HUES48 (cell line): ENCODE measurements around the gene ARAP2.

Experiments used
- H3K27ac ChIP-seq: one replicate; pipeline ENCODE4 v1.7.0; 2013; ENCODE audit warnings: low read depth, low read length, inconsistent platforms
- H3K27me3 ChIP-seq: 2 replicates; pipeline ENCODE4 v1.6.1; 2013; ENCODE audit warnings: mild to moderate bottlenecking, low read length; ENCODE audit not compliant: control insufficient read depth, insufficient read depth
- H3K36me3 ChIP-seq: 2 replicates; pipeline ENCODE4 v1.6.1; 2013; ENCODE audit warnings: low read length; ENCODE audit not compliant: control insufficient read depth, insufficient read depth
- H3K4me1 ChIP-seq: 2 replicates; pipeline ENCODE4 v1.6.1; 2013; ENCODE audit warnings: mild to moderate bottlenecking, low read length; ENCODE audit not compliant: control insufficient read depth, insufficient read depth
- H3K4me3 ChIP-seq: 2 replicates; pipeline ENCODE4 v1.5.1; 2013; ENCODE audit warnings: mild to moderate bottlenecking, low read depth, low read length
- H3K9ac ChIP-seq: 2 replicates; pipeline ENCODE4 v1.6.1; 2013; ENCODE audit warnings: mild to moderate bottlenecking, low read depth, low read length, moderate library complexity
- H3K9me3 ChIP-seq: 2 replicates; pipeline ENCODE4 v1.6.1; 2013; ENCODE audit warnings: low read length; ENCODE audit not compliant: control insufficient read depth, insufficient read depth

The ARAP2 gene

DNA sequence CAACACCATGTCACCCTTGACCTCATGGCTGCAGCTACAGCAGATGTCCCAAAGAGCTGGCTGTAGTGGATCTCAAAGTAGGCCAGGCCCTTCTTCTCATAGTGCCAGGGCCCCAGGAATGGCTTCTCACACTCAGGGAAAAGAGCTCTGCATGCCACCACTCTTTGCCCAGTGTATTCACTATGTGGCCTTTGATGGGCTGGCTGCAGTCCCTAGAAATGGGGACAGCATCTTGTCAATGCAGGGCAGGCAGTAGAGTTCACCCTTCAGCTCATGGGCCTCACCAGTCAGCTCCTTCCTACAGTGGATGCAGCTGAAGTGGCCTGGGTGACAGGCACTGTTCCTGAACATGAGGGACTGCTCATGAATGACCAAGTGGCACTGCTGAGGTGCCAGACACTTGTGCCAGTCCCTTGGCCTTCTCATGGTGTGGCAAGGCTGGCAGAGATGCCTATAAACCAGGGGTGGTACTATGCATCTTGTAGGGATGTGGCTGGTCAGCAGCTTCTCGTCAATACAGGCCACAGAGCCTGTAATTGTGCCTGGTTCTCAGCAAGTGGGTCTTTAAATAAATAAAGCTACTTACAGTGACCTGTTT lies 178.9 kb downstream of the ARAP2 start:
- Histone ChIP-seq H3K4me1 (peaks cover 4% of the 10 kb centered on the region; the same call in 1 of the 2 replicates), H3K4me3 (no peak overlapping the region), H3K27me3 (no peaks in the 10 kb centered on the region), H3K9me3 (no peaks in the 10 kb centered on the region), H3K9ac (no peak overlapping the region), H3K36me3 (no peaks in the 10 kb centered on the region), H3K27ac (no peak overlapping the region)

DNA sequence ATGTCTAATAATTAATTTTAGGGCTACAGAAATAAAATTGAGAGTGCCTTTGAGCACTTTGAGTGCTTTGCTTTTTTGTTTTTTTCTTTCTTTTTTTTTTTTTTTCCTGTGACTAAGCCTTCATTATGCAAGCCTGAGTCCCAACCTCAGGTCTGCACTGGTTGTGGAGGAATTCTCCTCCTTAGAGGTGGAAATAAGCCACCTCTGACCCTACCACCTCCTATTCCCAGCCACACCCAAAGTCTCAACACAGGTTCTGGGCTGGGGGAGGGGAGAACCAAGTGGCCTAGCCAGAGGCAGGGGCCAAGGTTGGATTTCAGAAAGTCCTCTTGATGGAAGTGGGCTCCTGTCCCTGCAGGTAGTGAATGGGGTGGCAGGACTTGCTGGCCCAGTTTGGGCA lies 180.2 kb downstream of the ARAP2 start:
- no peak overlapping the region for H3K9ac ChIP-seq
- H3K27me3 ChIP-seq: no peaks in the 10 kb centered on the region
- H3K36me3 ChIP-seq: no peaks in the 10 kb centered on the region
- H3K4me3 ChIP-seq: no peak overlapping the region
- no peak overlapping the region for H3K27ac ChIP-seq
- peaks cover 4% of the 10 kb centered on the region; the same call in 1 of the 2 replicates for H3K4me1 ChIP-seq
- H3K9me3 ChIP-seq: no peaks in the 10 kb centered on the region

DNA sequence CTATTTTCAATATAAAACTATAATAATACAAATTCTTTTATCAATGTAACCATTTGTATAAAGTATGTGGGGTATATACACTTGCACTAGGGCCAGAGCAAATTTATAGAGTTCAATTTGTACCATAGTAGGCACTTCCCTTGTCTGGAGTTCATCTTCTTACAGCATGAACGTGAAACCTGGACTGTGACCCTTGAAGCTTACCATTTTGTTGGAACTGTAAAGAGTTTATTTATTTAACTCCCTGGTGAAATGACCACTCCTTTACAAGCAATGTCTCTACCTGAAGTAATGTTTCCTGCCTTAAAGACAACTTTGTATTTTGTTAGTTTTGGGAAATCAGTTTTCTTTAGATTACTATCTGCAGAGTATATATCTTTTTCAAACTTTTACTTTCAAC lies 188.2 kb downstream of the ARAP2 start:
- Histone ChIP-seq H3K9me3 (no peaks in the 10 kb centered on the region), H3K27ac (no peak overlapping the region), H3K4me1 (peaks cover 8% of the 10 kb centered on the region), H3K27me3 (no peaks in the 10 kb centered on the region), H3K4me3 (no peak overlapping the region), H3K36me3 (no peaks in the 10 kb centered on the region), H3K9ac (no peak overlapping the region)

DNA sequence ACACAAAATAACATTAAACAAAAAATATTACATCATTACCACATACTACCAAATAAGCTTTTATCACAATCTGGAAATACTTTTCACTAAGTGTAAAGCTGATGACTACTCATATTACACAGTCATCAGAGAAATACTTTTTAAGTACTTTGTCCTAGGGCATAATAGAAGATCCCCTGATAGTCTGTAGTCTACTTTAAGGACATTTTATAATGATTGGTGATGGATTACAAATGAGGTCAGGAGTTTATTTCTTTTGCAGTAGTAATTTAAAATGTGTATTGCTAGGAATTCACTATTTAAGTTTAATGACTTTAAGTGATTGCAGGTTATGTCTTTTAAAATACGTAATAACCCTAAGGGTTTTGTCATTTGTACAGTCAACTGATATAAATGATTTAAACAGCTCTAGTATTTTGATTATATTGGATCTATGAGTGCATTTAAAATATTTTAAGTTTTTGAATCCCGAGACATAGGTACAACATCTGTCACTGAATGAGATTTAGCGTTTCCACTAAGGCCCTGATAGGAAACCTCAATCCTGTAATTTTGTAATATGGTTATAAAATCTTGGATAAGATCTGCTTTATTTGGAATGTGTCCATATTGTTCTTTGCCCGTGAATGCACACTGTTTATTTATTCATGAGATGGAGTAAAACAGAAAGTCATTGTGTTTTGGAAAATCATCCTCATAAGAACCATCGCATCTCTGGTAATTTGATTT lies 189.5 kb downstream of the ARAP2 start:
- no peak overlapping the region for H3K27ac ChIP-seq
- no peaks in the 10 kb centered on the region for H3K36me3 ChIP-seq
- H3K27me3 ChIP-seq: no peaks in the 10 kb centered on the region
- H3K9ac ChIP-seq: no peak overlapping the region
- no peak overlapping the region for H3K4me3 ChIP-seq
- peaks cover 8% of the 10 kb centered on the region for H3K4me1 ChIP-seq
- no peaks in the 10 kb centered on the region for H3K9me3 ChIP-seq

GRCh38 chr4:36053930-36054329 lies 190.4 kb downstream of the ARAP2 start:
- no peaks in the 10 kb centered on the region for H3K9me3 ChIP-seq
- H3K36me3 ChIP-seq: no peaks in the 10 kb centered on the region
- no peak overlapping the region for H3K4me3 ChIP-seq
- H3K27me3 ChIP-seq: no peaks in the 10 kb centered on the region
- H3K27ac ChIP-seq: no peak overlapping the region
- no peak overlapping the region for H3K9ac ChIP-seq
- peaks cover 8% of the 10 kb centered on the region for H3K4me1 ChIP-seq

DNA sequence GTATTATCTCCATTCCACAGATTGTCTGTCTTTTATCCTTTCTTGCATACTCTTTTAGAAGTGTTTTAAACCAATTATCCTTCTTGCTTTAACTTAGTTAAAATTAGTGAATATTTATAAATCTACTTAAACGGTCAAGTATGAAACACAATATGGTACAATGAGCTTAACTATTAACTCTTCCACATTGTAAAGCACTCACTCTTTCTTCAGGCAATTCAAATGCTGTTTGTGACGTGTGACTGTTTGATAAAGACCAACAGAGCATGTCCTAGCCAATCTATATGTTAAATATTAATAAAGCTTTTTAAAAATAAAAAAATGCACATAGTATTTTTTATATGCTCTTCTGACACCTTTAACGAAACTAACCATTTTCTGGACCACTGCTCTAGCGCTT lies 192.7 kb downstream of the ARAP2 start:
- Histone ChIP-seq H3K9ac (no peak overlapping the region), H3K36me3 (no peaks in the 10 kb centered on the region), H3K9me3 (no peaks in the 10 kb centered on the region), H3K27ac (no peak overlapping the region), H3K4me3 (no peak overlapping the region), H3K27me3 (no peaks in the 10 kb centered on the region), H3K4me1 (peaks cover 8% of the 10 kb centered on the region)

DNA sequence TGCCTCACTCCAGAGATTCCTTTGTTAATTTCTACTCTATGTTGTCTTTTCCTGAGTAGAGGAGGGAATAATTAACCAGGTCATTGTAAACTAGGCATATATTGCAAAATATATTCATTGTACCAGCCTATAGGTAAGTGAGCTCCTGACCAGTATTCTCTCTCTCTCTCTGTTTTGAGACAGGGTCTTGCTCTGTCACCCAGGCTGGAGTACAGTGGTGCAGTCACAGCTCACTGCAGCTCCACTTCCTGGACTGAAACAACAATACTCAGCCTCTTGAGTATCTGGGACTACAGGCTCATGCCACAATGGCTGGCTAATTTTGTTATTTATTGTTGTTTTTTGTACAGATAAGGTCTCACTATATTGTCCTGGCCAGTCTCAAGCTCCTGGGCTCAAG lies 198.3 kb downstream of the ARAP2 start:
- H3K9ac ChIP-seq: no peak overlapping the region
- H3K27me3 ChIP-seq: no peaks in the 10 kb centered on the region
- no peaks in the 10 kb centered on the region for H3K36me3 ChIP-seq
- H3K4me3 ChIP-seq: no peak overlapping the region
- no peaks in the 10 kb centered on the region for H3K4me1 ChIP-seq
- H3K9me3 ChIP-seq: no peaks in the 10 kb centered on the region
- H3K27ac ChIP-seq: no peak overlapping the region

GRCh38 chr4:36043901-36044300 lies 200.4 kb downstream of the ARAP2 start:
- Histone ChIP-seq H3K9ac (no peak overlapping the region), H3K9me3 (no peaks in the 10 kb centered on the region), H3K27me3 (no peaks in the 10 kb centered on the region), H3K27ac (no peak overlapping the region), H3K4me3 (no peak overlapping the region), H3K36me3 (no peaks in the 10 kb centered on the region), H3K4me1 (no peaks in the 10 kb centered on the region)

DNA sequence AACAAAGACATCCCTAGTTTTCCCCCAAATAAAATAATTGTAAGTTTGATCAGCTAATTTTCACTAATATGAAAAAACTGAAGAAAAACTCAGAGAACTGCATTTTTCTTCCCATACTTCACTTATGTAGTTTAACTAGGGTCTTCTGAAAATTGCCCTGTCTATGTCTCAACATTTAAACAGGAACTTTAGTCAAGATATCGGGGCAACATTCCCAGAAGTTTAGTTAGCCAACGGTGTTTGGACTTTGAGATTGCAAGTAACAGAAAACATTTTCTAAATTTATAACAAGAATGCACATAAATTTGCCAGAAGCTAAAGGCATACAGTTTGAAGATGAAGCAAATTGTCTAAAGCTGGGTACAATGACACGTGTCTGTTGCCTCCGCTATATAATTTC lies 201.1 kb downstream of the ARAP2 start:
- no peak overlapping the region for H3K4me3 ChIP-seq
- no peak overlapping the region for H3K9ac ChIP-seq
- no peak overlapping the region for H3K27ac ChIP-seq

GRCh38 chr4:36042122-36042970 lies 202.0 kb downstream of the ARAP2 start:
- H3K27me3 ChIP-seq: no peaks in the 10 kb centered on the region
- H3K27ac ChIP-seq: no peak overlapping the region
- H3K9ac ChIP-seq: no peak overlapping the region
- H3K4me1 ChIP-seq: peaks cover 5% of the 10 kb centered on the region; the same call in 1 of the 2 replicates
- no peaks in the 10 kb centered on the region for H3K9me3 ChIP-seq
- H3K36me3 ChIP-seq: no peaks in the 10 kb centered on the region
- H3K4me3 ChIP-seq: no peak overlapping the region

More for the DNA sequence above, 201.1 kb downstream of the ARAP2 start:
- Histone ChIP-seq H3K4me1 (peaks cover 5% of the 10 kb centered on the region; the same call in 1 of the 2 replicates), H3K36me3 (no peaks in the 10 kb centered on the region), H3K9me3 (no peaks in the 10 kb centered on the region), H3K27me3 (no peaks in the 10 kb centered on the region)

DNA sequence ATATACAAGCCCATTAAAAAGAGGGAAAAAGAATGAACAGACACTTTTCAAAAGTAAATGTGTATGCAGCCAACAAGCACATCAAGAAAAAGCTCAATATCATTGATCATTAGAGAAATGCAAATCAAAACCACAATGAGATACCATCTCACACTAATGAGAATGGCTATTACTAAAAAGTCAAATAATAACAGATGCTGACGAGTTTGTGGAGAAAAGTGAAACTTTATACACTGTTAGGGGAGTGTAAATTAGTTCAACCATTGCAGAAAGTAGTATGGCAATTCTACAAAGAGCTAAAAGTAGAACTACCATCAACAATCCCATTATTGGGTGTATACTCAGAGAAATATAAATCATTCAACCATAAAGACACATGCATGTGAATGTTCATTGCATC lies 203.0 kb downstream of the ARAP2 start:
- H3K4me1 ChIP-seq: peaks cover 5% of the 10 kb centered on the region; the same call in 1 of the 2 replicates
- H3K4me3 ChIP-seq: no peak overlapping the region
- no peak overlapping the region for H3K9ac ChIP-seq
- no peaks in the 10 kb centered on the region for H3K27me3 ChIP-seq
- H3K9me3 ChIP-seq: no peaks in the 10 kb centered on the region
- no peaks in the 10 kb centered on the region for H3K36me3 ChIP-seq
- no peak overlapping the region for H3K27ac ChIP-seq
